Anterior cingulate cortex (tissue), 58 donors: ENCODE results near the gene ARFGEF3.
"Not testable (repeated sequence)": the region's sequence is repeated elsewhere in the genome, so short reads cannot be mapped to it uniquely, and the experiment has no call there.

ENCODE experiments used
- DNase-seq, 58 donors: peaks; one replicate each; lab custom pipeline; 2025; lab: John Stamatoyannopoulos, UW

ARFGEF3 gene

GRCh38 chr6:138337076-138337475, 175.3 kb downstream of the ARFGEF3 start:
- no peak for DNase-seq

DNA sequence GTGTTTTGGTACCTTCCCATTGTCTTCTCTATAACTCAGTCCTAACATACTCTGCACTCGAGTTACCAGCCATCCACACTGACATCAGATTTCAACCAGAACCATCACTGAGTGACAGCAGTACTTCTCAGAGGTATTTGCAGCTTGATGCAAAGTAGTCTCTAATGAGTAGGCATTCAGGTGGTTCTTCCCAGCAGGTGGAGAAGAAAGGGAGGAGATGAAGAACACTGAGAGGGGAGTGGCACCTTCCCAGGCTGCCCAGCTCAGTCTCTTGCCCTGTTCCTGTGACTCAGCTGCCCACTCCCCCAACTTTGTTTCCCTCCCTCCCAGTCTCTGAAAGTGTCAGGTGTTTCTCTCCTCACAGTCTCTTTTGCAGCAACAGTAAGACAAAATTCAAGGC, 177.3 kb downstream of the ARFGEF3 start:
- no peak for DNase-seq

DNA sequence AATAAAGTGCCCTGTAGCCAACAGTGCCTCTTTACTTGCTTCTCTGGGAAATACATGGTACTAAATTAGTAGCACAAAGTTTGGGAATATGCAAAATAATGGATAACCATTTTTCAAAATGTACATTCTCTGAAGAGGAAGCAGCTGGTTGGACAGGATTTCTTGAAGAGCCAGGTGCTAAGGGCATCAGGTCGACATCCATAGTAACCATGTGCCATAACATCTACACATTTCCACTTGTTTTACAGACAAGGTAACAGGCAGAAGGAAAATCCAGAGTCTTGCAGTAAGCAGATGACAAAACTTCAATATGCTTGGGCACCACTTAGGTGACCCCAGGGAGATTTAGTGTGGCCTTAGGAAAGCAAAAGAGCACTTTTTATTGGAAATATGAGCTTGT, 179.4 kb downstream of the ARFGEF3 start:
- no peak for DNase-seq

DNA sequence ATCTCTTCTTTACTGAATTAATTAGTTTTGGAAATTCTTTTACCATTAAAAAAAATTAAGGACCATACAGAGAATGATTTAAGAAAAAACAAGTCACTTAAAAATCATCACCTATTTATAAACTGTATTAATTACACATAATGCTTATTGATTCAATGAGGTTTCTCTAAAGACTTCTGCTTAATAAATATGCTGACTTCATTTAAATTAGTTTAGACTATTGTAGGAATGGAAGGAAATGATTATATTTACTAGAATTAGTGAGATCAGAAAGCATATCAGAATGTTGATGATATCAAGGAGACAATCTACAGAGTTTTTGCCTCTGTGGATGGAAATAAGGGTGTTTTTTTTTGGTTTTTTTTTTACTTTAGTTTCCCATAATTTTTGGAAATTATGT, 181.4 kb downstream of the ARFGEF3 start:
- DNase-seq, result no peak

DNA sequence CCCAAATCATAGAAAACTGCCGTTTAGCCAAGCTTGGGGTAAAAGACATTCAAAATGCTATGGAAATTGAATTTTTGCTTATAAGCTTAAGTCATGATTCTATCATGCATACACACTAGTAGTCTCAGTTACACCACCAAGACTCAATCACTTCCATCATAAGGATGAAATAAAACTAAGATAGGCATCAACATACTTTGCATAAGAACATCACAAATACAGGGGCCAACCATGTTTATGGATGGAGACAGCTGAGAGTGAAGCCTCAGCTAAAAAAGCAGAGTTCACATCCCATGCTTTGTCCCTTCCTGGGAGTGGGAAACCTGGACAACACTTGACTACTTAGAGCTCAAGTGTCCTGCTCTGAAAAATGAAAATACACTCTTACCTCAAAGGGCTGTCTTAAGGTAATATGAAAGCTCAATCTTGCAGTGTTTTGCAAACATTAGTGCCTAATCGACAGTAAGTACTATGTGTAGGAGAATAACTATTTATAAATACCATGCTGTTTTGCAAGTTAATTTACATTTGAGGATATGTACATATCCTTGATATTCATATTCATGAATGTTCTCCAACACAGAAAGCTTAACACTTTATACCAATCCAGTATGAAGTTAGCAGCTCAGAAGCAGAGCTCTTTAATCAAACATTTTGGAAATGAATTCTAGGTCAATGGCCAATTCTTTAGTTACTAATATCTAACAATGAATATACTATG, 184.0 kb downstream of the ARFGEF3 start:
- DNase-seq, result no peak

DNA sequence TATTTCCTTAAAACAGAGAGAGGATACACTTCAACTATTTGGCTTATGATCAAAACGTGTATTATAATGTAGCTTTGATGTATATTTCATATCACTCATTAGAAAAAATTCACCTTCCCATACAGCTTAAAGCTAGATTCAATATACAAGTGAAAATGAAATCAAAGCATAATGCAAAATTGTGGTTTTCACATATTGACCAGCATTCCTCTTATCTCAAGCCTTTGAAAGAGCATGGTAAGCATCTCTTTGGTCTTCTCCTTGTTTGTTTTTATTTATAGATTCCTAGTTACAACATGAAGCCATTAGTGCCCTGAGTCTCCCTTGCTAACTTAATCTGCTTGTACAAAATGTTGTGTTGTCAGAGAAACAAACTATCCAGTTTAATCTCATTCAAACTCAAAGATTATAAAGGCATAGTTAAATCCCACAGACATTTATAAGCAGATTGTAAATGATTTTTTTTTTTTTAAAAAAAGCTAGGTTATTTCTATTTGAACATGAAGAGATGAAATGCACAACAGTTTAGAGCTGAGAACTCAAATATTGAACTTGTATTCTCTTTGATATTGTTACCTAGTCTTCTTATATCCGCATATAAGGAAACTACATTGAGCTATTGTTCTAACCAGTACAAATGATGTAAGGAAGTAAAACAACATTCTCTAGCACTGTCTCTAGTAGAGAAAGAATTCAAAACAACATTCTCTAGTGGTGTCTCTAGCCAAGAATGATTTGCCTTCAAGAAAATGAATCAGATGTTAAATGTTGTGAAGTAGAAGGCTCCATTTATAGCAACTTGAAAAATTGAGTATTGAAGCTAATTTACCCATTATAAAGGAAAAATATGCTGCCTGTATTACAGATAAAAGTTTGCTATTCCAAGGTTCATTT, 184.8 kb downstream of the ARFGEF3 start:
- no peak for DNase-seq

GRCh38 chr6:138347864-138348263, 186.1 kb downstream of the ARFGEF3 start:
- no peak for DNase-seq

DNA sequence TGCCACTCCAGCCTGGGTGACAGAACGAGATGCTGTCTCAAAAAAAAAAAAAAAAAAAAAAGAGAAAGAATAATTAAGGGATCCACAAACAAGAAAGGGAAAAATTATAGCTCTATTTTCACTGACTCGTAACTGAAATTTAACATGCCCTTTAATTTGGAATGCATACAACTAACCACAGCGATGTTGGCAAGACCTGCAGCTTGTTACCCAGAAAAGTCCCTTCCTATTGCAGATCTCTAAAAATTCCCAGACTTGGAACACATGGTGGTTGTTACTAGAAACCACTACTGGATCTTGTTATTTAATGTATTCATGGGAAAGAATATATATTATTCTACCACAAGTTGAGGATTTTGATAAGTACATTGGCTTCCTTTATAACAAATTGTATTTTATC, 188.2 kb downstream of the ARFGEF3 start:
- peak in 4 of 58 donors; percentile 3 to 16 (median 11) for DNase-seq

- DNase-seq, result no peak
These were observed 196.2 kb downstream of the ARFGEF3 start for GRCh38 chr6:138357928-138358327.

GRCh38 chr6:138368684-138369083, 206.9 kb downstream of the ARFGEF3 start:
- not testable (repeated sequence) for DNase-seq

- DNase-seq, result no peak
These were observed 209.1 kb downstream of the ARFGEF3 start for GRCh38 chr6:138370631-138371451.

DNA sequence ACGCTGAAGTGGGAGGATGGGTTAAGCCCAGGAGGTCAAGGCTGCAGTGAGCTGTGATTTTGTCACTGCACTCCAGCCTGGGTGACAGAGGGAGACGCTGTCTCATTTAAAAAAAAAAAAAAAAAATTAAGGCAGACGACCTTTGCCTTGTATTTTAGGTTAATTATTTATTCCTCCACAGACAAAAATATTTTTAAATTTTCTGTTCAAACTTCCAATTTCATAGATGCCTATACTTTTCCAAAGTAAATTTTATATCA, 209.6 kb downstream of the ARFGEF3 start:
- no peak for DNase-seq

- DNase-seq, result no peak
These were observed 210.0 kb downstream of the ARFGEF3 start for GRCh38 chr6:138371720-138372119.

GRCh38 chr6:138372711-138373463, 211.1 kb downstream of the ARFGEF3 start:
- DNase-seq, result no peak

DNA sequence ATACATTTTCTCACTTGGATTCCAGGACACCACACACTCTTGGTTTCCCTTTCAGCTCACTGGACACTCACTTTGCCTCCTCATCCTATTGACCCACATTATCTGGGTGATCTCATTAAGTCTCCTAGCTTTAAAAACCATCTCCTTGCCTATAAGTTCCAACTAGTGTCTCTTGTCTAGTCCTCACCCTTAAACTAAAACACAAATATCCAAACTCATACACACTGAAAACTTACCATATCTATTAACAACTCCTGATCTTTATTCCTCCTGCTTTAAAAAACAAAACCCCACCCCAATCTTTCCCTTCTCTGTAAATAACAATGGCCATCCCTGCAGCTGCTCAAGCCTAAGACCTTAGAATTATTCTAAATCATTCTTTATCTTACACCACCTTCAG, 212.5 kb downstream of the ARFGEF3 start:
- no peak for DNase-seq

- DNase-seq, result no peak
These were observed 213.1 kb downstream of the ARFGEF3 start for GRCh38 chr6:138374815-138375214.

GRCh38 chr6:138377042-138377441, 215.3 kb downstream of the ARFGEF3 start:
- no peak for DNase-seq

DNA sequence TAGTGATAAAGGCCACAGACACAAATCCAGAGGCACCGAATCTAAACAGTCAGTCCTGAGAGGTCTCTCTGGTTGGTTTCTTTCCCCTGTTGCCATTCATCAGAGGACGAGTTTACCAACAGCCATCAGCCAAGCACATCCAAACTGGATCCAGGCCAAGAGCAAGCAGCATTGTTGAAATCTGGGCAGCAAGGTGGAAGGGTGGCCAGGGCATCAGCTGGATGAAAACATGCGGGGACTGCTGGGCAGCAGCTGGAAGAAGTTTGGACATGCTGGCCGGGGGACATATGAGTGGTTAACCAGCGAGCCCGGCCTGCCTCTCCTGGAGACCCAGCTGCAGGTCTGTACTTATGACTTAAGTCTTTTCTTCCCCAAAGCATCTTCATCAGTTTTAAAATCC, 216.1 kb downstream of the ARFGEF3 start, which contains the start of gene SMIM28:
Gene SMIM28 (plus strand): TSS at position 62 of the 400 bp plus-strand sequence. CDS start 168 bp downstream, at position 230.
- DNase-seq, result peak in 1 of 58 donors; percentile 0

GRCh38 chr6:138378463-138378862, 216.7 kb downstream of the ARFGEF3 start:
- DNase-seq, result no peak
